HEK293 (cell line): ENCODE data around the gene KCNAB2.
A peak's percentile ranks its signal among the peaks of the same experiment; 100 is the strongest.

ENCODE experiments used
- CTCF ChIA-PET: fragments of 350-600 bp; formaldehyde crosslinking; extraction: SDS; loops from one replicate; lab custom pipeline; 2021; ENCODE audit warnings: antibody characterized with exemption; lab: Yijun Ruan, JAX
- POLR2A ChIA-PET: fragments of 300-600 bp; formaldehyde crosslinking; extraction: SDS; loops from one replicate; lab custom pipeline; 2020; ENCODE audit warnings: antibody characterized with exemption, inconsistent platforms; lab: Yijun Ruan, JAX
- H3K27ac ChIP-seq: fragments of 200-500 bp; sonication (Bioruptor generic); 2 replicates; pipeline ENCODE4 v1.5.1; 2014; ENCODE audit warnings: low read depth, low read length, control low read depth, inconsistent platforms; ENCODE audit errors: extremely low read depth
- H3K36me3 ChIP-seq, 2 experiments: fragments of 200-500 bp in 1 of 2; sonication (Bioruptor generic) in 1 of 2; 1 replicate in 1 of 2; 2 replicates in 1 of 2; pipeline ENCODE4 v1.5.1; 2014 to 2017; ENCODE audit warnings: inconsistent platforms in 2 of 2, low read length in 2 of 2; ENCODE audit not compliant: control insufficient read depth in 2 of 2, insufficient read depth in 1 of 2
- H3K4me1 ChIP-seq: fragments of 200-500 bp; sonication (Bioruptor generic); 2 replicates; pipeline ENCODE4 v1.5.1; 2014; ENCODE audit warnings: mild to moderate bottlenecking, low read length, inconsistent platforms; ENCODE audit not compliant: control insufficient read depth, insufficient read depth
- H3K4me3 ChIP-seq: 2 replicates; pipeline ENCODE4 v1.5.1; 2011; ENCODE audit warnings: low read depth, mild to moderate bottlenecking, control low read depth, low read length, moderate library complexity
- H3K9me3 ChIP-seq: fragments of 200-500 bp; sonication (Bioruptor generic); 2 replicates; pipeline ENCODE4 v1.5.1; 2014; ENCODE audit warnings: low read depth, low read length, inconsistent platforms; ENCODE audit not compliant: control insufficient read depth, insufficient read depth
- GLIS1 ChIP-seq: fragments of 450-650 bp; formaldehyde crosslinking; IDR thresholded peaks from 2 replicates; pipeline ENCODE4 v1.5.1; 2016; ENCODE audit warnings: missing biosample characterization, missing genetic modification characterization
- KLF9 ChIP-seq: fragments of 450-650 bp; formaldehyde crosslinking; IDR thresholded peaks from 2 replicates; pipeline ENCODE4 v1.5.1; 2016; ENCODE audit warnings: missing biosample characterization, missing genetic modification characterization, low read depth
- PRDM6 ChIP-seq: fragments of 450-650 bp; formaldehyde crosslinking; IDR thresholded peaks from 2 replicates; pipeline ENCODE4 v1.5.1; 2017; ENCODE audit warnings: missing biosample characterization, missing genetic modification characterization
- REST ChIP-seq: fragments of 450-650 bp; formaldehyde crosslinking; IDR thresholded peaks from 2 replicates; pipeline ENCODE4 v1.5.1; 2016; ENCODE audit warnings: missing biosample characterization, missing genetic modification characterization
- SCRT2 ChIP-seq: fragments of 450-650 bp; formaldehyde crosslinking; IDR thresholded peaks from 2 replicates; pipeline ENCODE4 v1.5.1; 2016; ENCODE audit warnings: missing biosample characterization, missing genetic modification characterization
- TRIM28 ChIP-seq: IDR thresholded peaks from 2 replicates; pipeline ENCODE4 v1.6.1; 2011; ENCODE audit warnings: low read length, control low read depth, borderline replicate concordance
- YY1 ChIP-seq: fragments of 450-650 bp; formaldehyde crosslinking; IDR thresholded peaks from 2 replicates; pipeline ENCODE4 v1.5.1; 2018; ENCODE audit warnings: missing biosample characterization, missing genetic modification characterization
- ZNF2 ChIP-seq: fragments of 450-650 bp; formaldehyde crosslinking; IDR thresholded peaks from 2 replicates; pipeline ENCODE4 v1.5.1; 2016; ENCODE audit warnings: missing biosample characterization, missing genetic modification characterization
- ZNF26 ChIP-seq: fragments of 450-650 bp; formaldehyde crosslinking; IDR thresholded peaks from 2 replicates; pipeline ENCODE4 v1.5.1; 2016; ENCODE audit warnings: missing biosample characterization, missing genetic modification characterization
- ZNF324 ChIP-seq: fragments of 450-650 bp; formaldehyde crosslinking; IDR thresholded peaks from 2 replicates; pipeline ENCODE4 v1.5.1; 2016; ENCODE audit warnings: missing biosample characterization, missing genetic modification characterization
- ZNF404 ChIP-seq: fragments of 450-650 bp; formaldehyde crosslinking; IDR thresholded peaks from 2 replicates; pipeline ENCODE4 v1.5.1; 2017; ENCODE audit warnings: missing biosample characterization, missing genetic modification characterization
- ZNF600 ChIP-seq: fragments of 450-650 bp; formaldehyde crosslinking; IDR thresholded peaks from 2 replicates; pipeline ENCODE4 v1.5.1; 2016; ENCODE audit warnings: missing biosample characterization, missing genetic modification characterization
- ZNF623 ChIP-seq: fragments of 450-650 bp; formaldehyde crosslinking; IDR thresholded peaks from 2 replicates; pipeline ENCODE4 v1.5.1; 2016; ENCODE audit warnings: missing biosample characterization, missing genetic modification characterization
- ZNF654 ChIP-seq: fragments of 450-650 bp; formaldehyde crosslinking; IDR thresholded peaks from 2 replicates; pipeline ENCODE4 v1.5.1; 2016; ENCODE audit warnings: low read depth, missing biosample characterization, missing genetic modification characterization
- ZSCAN18 ChIP-seq: fragments of 450-650 bp; formaldehyde crosslinking; IDR thresholded peaks from 2 replicates; pipeline ENCODE4 v1.5.1; 2016; ENCODE audit warnings: missing biosample characterization, missing genetic modification characterization
- TF ChIP-seq, protein P1 (sequence below): fragments of 450-650 bp; formaldehyde crosslinking; IDR thresholded peaks from 2 replicates; pipeline ENCODE4 v1.5.1; 2016; ENCODE audit warnings: missing biosample characterization, missing genetic modification characterization, borderline replicate concordance

KCNAB2 gene

DNA sequence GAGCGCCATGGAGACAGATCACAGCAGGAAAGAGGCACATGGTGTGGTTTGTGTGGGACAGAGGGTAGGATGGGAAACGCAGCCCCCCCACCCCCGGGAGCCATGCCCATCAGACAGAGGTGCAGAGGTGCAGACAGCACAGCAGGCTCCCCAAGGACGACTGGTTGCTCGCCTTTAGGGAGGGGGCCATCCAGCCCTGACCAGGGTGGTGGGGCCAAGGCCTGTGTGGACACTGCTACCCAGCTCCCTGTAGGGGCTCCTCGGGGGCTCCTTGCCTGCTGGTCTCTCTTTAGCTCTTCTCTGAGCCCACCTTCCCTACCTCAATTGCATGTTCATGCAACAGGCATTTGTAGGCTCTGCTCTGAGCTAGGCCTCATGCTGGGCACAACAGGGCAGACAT is 3.7 kb downstream of the KCNAB2 start:
- no peaks in the 10 kb centered on the region for H3K36me3 ChIP-seq
- no peaks in the 10 kb centered on the region for H3K9me3 ChIP-seq
- CTCF ChIA-PET: interaction anchor here (0.5 to 2.0 kb wide), 3 partner anchors 13 to 32 kb away, joined by 3 to 9 read pairs (median 3); no protein-coding TSS in a partner anchor
- H3K4me3 ChIP-seq: no peak overlapping the region
- no peak overlapping the region for H3K27ac ChIP-seq
- TF ChIP-seq ZNF654 (tag by site-specific recombination) (no peak), ZNF623 (tag by site-specific recombination) (no peak), ZNF2 (tag by site-specific recombination) (no peak), SCRT2 (peak; percentile 30; the same call in 1 of the 2 replicates), KLF9 (tag by site-specific recombination) (no peak)
- no peaks in the 10 kb centered on the region for H3K4me1 ChIP-seq
- POLR2A ChIA-PET: no interaction called here

DNA sequence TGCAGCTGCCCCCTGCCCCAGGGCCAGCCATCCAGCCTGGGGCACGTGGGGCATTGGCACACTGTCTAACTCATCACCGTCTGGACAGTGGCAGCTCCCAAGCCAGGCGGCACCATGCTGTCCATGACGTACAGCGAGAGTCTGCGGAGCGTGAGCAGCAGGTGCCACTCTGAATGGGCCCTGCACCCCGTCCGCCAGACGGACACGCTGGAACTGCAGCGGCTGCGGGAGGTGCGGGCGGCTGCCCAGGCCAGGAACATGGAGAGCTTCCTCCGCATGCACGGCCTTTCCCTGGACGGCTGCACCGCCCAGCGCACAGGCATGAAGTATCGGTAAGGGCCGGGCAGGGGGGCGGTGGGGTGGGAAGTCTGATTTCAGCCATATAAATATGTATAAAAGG is 5.7 kb downstream of the KCNAB2 start:
- no peak for TF ChIP-seq PRDM6 (tag by site-specific recombination)
- TF ChIP-seq YY1 (tag by site-specific recombination): no peak
- no peak for TF ChIP-seq SCRT2
- Histone ChIP-seq H3K4me3 (no peak overlapping the region), H3K36me3 (no peaks in the 10 kb centered on the region), H3K27ac (no peak overlapping the region), H3K4me1 (no peaks in the 10 kb centered on the region), H3K9me3 (no peaks in the 10 kb centered on the region)
- CTCF ChIA-PET: interaction anchor here (0.9 to 2.9 kb wide), 3 partner anchors 155 to 194 kb away, joined by 3 to 12 read pairs (median 6); no protein-coding TSS in a partner anchor
- POLR2A ChIA-PET: no interaction called here

GRCh38 chr1:6052543-6053205 is 7.0 kb downstream of the KCNAB2 start:
- Histone ChIP-seq H3K27ac (no peak overlapping the region), H3K4me3 (no peak overlapping the region), H3K4me1 (no peaks in the 10 kb centered on the region), H3K36me3 (no peaks in the 10 kb centered on the region), H3K9me3 (no peaks in the 10 kb centered on the region)
- POLR2A ChIA-PET: interaction anchor here (0.6 kb wide), 1 partner anchor 72 kb away, joined by 3 read pairs; no protein-coding TSS in a partner anchor
- CTCF ChIA-PET: interaction anchor here (0.6 to 2.9 kb wide), 20 partner anchors 10 to 384 kb away, joined by 3 to 12 read pairs (median 4); partner anchors contain the start of gene HES3
- TF ChIP-seq TRIM28 (peak; percentile 17; the same call in 1 of the 2 replicates), GLIS1 (tag by site-specific recombination) (no peak), ZNF26 (tag by site-specific recombination) (no peak), ZNF324 (tag by site-specific recombination) (no peak), ZSCAN18 (tag by site-specific recombination) (no peak), ZNF600 (tag by site-specific recombination) (0 out of 2 replicates have a peak, but pooled peaks have one; percentile 10), REST (peak; percentile 99), ZNF404 (tag by site-specific recombination) (no peak)
- TF ChIP-seq, protein P1, sequence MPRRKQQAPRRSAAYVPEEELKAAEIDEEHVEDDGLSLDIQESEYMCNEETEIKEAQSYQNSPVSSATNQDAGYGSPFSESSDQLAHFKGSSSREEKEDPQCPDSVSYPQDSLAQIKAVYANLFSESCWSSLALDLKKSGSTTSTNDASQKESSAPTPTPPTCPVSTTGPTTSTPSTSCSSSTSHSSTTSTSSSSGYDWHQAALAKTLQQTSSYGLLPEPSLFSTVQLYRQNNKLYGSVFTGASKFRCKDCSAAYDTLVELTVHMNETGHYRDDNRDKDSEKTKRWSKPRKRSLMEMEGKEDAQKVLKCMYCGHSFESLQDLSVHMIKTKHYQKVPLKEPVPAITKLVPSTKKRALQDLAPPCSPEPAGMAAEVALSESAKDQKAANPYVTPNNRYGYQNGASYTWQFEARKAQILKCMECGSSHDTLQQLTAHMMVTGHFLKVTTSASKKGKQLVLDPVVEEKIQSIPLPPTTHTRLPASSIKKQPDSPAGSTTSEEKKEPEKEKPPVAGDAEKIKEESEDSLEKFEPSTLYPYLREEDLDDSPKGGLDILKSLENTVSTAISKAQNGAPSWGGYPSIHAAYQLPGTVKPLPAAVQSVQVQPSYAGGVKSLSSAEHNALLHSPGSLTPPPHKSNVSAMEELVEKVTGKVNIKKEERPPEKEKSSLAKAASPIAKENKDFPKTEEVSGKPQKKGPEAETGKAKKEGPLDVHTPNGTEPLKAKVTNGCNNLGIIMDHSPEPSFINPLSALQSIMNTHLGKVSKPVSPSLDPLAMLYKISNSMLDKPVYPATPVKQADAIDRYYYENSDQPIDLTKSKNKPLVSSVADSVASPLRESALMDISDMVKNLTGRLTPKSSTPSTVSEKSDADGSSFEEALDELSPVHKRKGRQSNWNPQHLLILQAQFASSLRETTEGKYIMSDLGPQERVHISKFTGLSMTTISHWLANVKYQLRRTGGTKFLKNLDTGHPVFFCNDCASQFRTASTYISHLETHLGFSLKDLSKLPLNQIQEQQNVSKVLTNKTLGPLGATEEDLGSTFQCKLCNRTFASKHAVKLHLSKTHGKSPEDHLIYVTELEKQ (tag by site-specific recombination): no peak
